ENCODE data around the gene GADD45G.

- TF ChIP-seq CTCF (IDR thresholded peaks at IDR 0.05): no peak
- no peak for TF ChIP-seq POLR2A (IDR thresholded peaks at IDR 0.05)
Measured at GRCh38 chr9:89630508-89630907, 25.7 kb downstream of the GADD45G start.

Data from vagina (tissue), 2 donors.